Stimulated activated CD8-positive, alpha-beta memory T cell treated with anti-CD3 and anti-CD28 coated beads, Interleukin-4, amount 100 ng/mL, for 24 hours (primary cell): ENCODE results near the gene PRKAG2.

Experiments used
- DNase-seq: peaks from one replicate; pipeline ENCODE4 v3.0.0-alpha.2; 2020; ENCODE audit warnings: low read depth

Gene PRKAG2

DNA sequence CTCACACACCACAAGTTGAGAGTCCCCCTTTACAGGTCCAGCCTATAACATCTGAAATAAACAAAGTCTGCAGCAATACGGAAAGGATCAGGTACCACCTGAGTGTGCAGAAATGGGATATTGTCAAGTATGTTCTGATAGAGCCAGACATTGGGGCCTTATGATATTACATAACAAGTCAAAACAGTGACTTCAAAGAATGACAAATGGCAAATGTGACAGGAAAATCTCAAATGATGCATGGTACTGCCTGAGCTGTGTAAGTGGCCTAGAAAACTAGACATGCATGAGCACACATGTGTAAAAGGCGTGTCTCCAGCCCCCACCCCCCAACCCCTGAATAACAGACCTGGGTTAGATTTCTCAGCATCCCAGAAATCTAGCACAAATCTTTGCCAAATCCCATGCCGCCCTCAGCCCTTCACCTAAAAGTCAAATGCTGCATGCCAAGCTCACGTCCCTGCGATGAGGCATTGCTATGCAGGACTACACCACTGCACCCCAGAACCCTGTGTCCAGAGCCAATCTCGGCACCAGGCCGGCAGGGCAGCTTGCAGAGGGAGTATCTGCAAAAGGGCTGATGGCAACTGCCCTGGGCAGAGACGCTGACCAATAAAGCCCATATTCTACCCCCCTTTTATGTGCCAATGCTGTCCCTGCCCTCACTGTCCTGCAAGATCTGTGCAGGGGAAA, 58.8 kb downstream of the PRKAG2 start:
- DNase-seq = no peak

DNA sequence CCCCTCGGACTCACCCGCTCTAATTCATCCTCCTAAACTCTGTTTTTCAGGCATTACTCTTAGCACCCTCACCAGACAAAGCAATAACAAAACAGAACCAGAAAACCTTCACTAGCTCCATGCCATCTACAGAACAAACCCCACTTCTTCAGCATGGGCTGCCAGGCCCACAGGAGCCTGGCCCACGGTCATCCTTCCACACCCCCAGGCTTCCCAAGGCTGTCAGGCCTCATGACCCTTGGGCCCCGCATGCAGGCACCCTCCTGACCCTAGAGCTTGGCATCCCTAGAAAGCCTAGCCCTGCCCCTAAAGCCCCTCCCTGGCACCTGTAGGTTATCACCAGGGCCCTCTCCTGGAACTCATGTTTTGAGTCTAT, 59.6 kb downstream of the PRKAG2 start:
- DNase-seq = no peak

DNA sequence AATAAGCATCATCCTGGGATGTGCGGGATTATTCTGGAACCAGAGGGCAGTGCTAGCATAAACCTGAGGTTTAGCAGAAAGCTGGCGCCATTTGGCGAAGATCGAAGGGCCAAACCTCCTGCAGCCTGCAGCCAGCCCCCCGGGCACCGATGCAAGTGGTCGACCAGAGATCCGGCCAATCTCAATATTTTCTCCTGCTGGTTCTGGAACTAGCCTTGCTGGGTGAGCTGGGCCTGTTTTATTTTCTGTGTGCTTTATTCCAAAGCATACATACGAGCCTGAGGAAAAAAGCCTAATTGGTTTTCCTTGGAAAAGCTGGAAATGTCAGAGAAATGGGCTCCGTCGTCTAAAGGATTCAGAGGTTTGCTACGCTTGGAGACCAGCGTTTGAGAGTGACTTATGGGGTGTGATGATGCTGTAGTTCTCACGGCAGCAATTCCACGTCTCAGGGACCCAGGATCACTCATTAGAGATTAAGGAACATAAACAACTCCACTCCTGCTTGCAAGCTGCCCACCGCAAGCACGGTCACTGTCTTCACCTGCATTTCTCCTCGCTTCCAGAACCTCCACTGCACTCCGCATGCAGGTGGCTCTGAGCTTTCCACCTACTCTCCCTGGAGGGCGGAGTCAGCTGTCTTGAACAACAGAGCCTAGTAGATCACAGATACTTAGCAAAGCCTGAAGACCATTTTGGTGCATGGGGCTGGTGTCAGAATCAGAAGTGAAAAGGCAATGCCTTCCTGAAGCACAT, 60.2 kb downstream of the PRKAG2 start:
- no peak for DNase-seq

DNA sequence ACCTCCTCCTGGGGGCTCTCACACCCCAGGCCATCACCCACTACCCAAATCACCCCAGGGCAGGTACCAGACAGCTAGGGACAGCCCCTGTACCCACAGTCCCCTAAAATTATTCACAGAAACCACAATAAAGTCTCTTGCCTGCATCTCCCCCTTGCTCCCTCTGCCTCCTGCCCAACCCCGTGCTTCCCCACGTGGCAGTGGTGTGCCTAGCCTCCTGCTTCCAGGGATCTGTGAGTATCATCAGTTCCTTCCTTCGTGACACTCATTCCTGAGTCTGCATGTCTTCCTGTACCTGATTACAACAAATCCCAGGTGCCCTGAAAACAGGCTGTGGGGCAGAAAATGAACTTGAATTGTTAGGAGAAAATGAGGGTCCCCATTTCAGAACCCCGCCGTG, 61.5 kb downstream of the PRKAG2 start:
- no peak for DNase-seq

DNA sequence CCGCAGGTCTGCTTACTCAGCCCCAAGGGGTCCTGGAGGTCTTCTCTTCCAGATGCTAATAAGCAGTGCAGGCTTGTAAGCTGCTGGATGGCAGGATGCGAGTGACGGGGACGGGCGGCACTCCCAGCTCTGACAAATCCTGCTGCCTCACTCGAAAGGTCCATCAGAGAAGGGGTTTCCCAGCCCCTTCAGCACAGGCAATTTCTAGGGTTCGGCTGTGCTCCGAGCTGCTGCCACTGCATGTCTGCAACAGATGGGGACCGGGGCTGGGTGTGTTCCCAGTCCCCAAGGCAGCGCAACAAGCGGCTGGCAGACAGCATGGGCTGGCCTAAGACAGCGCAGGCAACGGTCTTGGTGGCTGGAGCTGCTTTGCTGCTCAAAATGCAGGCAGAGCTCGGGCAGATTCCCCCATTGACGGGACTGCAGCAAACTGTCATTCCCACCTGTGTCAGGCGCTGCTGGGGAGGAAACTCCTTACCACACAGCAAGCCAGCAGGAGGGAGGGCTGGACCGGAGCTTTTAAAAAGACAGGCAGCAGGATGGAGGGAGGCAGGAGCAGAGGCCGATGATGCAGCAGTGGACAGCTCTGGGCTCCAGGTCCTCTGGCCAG, 62.4 kb downstream of the PRKAG2 start:
- DNase-seq = no peak

DNA sequence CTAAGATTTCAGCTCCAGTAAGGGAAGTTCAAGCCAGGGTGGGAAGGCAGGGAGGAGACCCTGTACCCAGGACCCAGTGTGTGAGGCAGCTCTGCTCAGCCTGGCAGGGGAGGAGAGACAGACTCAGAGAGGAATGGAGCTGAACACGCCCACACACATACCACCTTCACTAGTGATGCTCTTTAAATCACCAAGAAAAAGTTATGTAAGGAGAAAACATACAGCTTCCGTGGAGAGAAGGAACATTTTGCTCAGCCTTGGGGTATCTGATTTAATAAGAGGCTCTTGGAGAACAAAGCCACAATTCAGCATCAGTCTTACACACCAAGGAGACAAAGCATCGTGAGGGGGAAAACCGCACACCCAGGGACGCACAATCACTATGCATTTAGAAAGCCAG, 62.9 kb downstream of the PRKAG2 start:
- no peak for DNase-seq

DNA sequence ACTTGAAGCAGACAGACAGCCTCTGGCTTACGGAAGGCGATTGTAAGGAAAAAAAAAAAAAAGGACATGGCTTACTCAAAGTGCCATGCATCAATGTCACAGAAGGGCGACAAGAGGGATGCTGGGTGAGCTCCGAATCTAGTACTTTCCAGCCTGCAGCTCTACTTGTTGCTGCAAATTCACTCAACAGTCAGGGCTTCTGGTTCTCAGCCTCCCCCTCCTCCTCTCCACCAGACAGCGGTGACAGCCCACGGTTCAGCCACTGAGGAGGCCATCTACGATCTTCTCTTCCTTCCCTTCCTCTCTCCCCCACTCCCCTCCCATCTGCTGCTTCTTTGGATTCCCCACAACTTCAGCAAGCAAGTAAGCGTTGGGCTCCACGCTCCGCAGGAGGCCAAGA, 63.5 kb downstream of the PRKAG2 start:
- DNase-seq = no peak

DNA sequence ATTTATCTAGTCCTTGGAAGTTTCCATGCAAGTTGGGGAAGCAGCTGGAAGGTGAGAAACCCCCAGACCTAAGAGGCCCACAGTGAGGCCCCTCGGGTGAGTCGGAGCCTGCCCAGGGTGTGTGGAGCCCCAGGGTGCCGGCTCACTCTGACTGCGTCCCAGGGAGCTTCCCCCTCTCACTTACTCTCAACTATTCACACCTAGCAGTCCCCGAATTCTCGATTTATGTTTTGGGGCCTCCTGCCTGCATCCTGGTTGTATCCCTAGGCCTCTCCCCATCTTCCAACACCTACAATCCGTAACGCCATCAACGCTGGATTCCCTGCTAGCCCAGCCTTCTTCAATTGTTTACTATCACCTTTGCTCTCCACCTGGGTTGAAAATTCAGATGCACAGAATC, 63.9 kb downstream of the PRKAG2 start:
- DNase-seq = no peak

DNA sequence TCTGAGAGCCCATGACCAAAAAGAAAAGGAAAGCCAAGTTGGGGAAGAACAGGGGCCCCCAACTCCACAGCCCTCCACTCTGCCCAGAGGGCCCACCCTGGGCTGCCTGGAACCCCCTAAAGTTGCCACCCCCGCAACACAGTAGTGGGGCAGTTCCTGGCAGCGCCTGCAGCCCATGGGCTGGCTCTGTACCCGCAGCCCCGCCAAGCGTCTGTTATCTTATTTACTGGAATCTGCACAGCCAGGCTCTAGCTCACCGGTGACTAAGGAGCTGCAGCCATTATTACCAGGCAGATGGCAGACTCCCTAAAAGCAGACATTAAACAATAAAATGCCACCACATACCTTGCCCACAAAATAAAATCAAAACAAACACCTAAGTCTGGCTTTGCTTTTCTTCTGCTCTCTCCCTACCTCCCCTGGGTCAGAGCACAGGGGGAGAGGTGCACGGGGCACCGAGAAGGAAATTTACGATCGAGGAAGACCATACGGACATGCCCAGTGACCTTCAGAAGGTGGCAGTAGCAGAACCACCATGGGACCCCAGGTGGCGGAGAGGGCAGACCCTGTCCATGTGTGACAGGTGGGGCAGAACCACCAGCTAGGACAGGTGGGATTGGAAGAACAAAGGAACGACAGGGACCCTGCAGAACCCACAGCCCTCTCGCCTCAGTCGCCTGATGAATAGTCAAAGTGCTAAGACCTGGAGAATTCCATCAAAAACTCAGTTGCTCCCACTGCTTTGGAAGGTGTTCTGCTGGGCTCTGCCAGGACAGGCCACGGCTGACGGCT, 66.3 kb downstream of the PRKAG2 start:
- no peak for DNase-seq

DNA sequence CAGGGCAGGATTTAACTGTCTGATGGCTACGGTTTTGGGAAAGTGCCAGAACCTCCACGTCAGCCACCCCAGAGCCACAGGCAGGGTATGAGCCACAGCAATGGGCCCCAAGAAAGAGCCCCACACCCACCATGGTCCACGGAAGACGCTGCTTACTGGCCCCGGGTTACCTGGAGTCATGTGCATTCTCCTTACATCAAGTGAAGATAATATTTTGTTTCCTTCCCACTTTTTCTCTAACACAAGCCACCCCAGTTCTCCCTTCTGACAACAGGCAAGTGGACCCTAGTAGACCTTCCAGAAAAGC, 67.1 kb downstream of the PRKAG2 start:
- DNase-seq = no peak

DNA sequence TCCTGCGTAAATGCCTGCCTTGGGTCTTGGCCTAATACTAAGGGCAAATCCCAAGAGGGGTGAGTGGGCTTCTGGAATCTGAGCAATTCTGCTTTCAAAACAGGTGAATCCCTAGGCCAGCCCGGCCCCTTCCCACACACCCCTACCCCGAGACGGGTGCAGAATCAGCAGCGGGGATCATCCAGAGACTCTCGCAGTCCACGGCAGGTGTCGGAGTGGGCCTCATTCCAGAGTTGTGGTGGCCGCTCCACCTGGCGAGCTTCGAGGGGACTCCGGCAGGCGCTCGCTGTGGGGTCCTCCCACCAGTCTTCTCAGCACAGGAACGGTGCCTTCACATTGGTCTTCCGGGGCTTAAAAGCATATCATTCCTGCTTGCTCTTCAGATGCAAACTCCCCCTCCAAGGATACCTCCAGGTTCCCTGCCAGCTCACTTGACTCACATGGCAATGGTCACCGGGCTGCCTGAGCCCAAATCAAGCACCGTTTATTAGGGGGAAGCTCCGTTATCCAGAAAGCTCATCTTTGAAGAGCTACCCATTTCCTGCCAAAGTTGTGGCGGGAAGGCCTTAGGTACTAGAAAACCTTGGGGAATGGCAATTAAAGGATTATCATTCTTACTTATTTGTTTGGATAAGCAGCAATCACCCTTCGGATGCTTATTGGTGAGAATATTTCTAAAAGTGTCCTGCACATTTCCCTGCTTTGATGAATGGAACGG, 67.6 kb downstream of the PRKAG2 start:
- no peak for DNase-seq

DNA sequence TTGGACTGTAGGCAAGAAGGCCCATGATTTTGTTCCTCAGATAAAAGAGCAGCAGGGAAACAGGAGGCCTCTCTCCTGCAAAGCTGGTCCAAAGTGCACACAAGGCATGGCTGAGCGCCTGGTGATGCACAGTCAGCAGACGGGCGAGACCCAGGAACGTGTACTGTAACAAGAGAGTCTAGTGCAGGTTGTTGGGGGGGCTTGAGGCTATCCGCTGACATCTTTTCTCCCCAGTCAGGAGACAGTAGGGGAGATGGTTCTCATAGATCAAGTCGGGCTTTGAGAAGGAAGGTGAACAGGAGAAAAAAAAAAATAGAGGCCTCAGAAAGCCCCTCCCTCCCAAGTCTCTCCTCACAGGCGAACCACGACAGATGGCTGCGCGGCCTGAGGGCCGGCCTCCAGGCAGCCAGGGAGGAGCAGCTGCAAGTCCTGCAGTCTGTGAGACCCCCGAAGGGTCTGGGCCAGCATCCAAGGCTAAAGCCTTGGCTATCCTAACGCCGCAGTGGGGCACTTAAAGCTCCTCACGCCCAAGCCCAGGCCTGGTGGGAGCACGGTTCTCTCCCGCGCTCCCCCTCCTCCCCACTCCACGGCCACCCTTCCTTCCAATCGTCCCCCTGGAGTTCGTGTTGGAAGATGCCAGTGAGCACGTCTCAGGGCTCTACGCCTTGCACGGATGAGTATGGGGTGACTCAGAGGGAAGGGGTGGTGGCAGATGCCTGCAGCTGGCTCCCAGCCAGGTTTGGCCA, 68.3 kb downstream of the PRKAG2 start:
- DNase-seq = no peak

DNA sequence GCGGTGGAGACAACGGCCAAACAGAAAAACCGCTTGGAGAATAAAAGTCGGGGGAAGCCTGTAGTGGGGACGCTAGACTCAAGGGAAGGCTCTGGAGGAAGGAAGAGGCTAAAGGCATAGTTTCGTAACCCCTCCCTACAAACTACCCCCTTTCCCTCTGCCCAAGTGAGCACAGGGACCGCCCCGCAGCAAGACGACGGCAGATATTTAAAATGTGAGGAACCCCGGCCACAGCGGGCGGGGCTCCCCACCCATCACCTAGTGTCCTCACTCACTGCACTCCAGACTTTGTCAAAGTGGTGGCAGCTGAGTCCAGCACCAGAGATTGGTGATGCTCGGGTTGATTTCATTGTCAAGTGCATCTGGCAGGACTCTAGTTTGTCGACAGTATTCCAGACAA, 69.1 kb downstream of the PRKAG2 start:
- no peak for DNase-seq

DNA sequence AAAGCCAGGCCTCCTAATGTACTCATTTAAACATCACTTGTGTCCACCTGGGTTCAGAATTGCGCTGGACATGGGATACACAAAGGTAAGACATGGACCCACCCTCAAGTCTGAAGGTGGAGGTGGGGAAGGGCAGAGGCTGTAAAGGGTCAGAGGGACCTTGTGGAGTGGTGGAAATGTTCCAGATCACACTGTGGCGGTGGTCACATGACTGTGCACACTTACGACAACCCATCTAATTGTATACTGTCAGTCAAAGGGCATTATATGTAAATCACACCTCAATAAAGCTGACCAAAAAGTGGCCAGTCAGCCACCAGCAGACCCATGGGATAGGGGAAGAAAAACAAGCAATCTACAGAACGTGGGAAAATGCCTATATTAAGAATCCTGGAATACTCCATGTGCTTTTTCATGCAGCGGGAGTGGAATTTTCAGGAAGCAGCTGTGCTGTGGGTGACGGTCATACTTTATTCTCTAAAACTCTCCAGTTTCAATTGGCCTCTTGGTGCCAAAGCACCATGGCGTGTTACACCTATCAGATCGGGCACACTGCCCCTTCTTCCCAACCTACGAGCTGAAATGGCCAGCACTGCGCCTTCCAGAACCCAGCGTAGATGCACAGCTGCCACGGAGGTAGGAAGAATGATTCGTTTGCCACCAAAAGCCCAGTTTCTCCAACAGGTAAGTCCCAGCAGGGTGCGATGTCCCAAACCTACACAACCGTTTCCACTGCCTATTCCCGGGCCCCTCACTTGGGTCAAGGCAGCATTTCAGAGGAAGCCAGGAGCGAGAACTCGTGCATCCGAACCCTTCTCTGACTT, 69.8 kb downstream of the PRKAG2 start:
- no peak for DNase-seq

DNA sequence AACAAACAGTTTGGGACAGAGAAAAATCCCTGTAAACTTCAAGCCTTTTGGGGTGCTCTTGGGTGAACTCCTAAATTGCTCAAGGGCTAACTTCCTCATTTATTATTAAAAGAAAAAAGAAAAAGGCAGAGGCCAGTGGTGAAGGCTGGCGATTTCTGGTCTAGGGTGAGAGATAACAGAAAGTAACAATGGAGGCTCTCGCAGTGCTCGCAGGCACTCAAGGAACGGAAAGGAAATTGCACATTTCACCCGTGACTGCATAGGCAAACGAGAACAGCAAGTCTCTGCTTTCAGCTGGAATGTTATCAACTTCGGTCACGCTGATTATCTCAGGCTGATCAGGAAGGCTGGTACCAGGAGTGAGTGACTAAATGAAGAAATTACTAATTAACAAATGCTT, 70.7 kb downstream of the PRKAG2 start:
- no peak for DNase-seq

DNA sequence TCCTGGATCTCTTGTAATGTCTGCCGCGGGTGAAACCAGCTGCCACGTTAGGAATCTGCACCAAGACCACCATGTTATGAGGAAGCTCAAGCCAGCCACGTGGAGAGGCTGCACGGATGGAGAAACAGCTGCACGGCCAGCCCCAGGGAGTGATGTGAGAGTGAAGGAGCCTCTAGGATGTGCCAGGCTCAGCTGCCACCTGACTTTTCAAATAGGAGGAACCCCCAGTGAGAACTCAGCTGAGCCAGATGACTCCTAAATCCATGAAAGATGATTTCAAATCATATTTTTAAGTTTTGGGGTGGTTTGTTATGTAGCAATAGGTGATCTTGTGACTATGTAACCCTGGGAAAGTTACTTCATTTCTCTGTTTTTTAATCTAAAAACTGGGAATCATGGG, 71.7 kb downstream of the PRKAG2 start:
- no peak for DNase-seq

DNA sequence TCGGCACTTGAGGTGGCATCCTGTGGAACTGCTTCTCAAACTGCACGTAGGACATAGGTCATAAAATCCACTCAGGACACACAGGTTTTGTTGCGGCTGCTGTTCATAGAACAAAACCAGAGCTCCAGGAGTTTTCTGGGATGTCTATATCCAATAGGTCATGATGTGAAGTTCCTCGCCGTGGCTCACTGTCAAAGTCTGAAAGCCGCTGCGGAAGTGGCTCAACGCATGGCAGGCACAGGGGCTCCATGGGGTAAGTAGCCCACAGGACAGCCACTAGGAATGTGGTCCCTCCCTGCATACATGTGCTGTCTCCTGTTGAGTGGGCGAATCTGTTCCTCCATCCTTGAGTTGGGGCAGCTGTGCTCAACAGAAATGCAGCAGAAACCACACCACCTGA, 72.2 kb downstream of the PRKAG2 start:
- no peak for DNase-seq

DNA sequence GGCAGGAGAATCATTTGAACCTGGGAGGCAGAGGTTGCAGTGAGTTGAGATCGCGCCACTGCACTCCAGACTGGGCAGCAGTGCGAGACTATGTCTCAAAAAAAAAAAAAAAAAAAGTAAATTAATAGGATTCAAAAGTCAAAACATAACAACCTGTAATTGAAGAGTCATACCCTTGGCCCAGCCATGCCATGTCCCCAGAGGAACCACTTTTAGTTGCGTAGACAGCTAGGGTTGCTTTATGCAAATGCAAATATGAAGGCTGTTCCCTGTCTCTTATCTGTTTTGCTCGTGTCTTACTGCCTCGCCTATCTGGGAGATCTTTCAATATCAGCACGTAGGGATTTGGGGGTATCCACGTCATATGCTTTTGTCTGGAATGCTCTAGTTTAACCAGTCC, 73.1 kb downstream of the PRKAG2 start:
- DNase-seq = no peak

DNA sequence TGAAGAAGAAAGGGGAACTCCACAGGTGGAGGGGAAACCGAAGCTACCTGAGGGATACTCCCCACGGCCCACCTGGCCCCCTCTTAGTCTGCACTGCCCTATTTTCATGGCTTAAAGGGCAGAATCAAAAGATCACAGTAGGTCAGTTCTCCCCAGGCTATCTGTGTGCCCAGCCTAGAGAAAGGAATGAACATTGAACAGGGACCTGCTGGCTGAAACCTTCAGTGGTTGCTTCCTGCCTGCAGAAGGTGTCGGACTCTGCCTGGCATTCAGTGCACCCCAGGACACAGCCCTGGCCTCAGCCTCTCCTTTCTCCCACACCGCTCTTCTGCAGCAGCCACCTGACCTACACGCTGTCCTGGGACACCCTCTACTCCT, 74.5 kb downstream of the PRKAG2 start:
- DNase-seq = no peak

DNA sequence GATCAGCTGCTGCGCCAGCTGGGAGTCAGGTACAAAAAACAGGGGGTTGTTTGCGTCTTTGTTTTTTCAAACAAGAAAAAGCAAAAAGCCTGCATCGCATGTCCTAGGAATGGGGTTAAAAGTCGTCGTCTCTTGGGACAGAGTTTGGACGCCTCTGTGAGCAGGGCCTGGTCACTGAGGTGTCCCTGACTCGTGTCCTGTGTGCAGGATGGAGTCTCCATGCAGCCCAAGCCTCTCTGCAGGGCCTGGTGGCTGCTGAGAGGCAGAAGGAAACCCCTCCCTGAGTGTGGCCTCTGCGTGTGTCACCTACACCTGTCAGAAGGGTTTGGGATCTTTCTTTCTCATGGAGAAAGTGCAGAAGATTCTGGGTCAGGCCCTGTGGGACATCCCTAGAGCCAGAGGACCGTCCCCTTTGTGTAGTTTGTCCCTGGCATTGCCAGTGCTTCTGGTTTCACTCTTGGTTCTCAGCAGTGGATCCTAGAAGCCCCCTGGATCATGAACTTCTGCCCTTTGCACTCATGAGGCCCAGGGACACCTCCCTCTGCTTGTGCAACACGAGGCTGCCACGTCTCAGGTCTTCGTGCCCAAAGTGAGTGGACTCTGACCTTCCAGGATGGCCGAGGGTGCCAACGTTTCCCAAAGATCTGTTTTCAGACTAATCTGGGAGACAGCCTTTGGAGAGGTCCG, 75.0 kb downstream of the PRKAG2 start:
- no peak for DNase-seq
